ENCODE data around the gene VEZF1.

Gene VEZF1

GRCh38 chr17:57987581-57988300, at the start of gene VEZF1:
TSS of gene VEZF1 (minus strand) at chr17:57988254. CDS start at chr17:57988111, 143 bp downstream.
- H3K9ac ChIP-seq (ENCODE audit: low read length), result peak within 1 kb of the TSS; percentile 94
- peaks cover 48% of the 10 kb centered on the region for H3K4me1 ChIP-seq (ENCODE audit: control insufficient read depth, insufficient read depth, low read length)
- no peaks in the 10 kb centered on the region for H3K27me3 ChIP-seq (replicated peaks; ENCODE audit: control insufficient read depth, insufficient read depth, low read length)
- H3K4me3 ChIP-seq (ENCODE audit: low read length), result peak within 1 kb of the TSS; percentile 91
- peak; percentile 85 for DNase-seq (ENCODE audit: low read depth)
- no peaks in the 10 kb centered on the region for H3K9me3 ChIP-seq (ENCODE audit: control insufficient read depth, low read length)
- H3K36me3 ChIP-seq (ENCODE audit: control insufficient read depth, insufficient read depth, low read length, severe bottlenecking), result peaks cover 5% of the 10 kb centered on the region

- Histone ChIP-seq H3K36me3 (ENCODE audit: control insufficient read depth, insufficient read depth, low read length, severe bottlenecking) (no peaks in the 10 kb centered on the region), H3K27me3 (replicated peaks; ENCODE audit: control insufficient read depth, insufficient read depth, low read length) (no peaks in the 10 kb centered on the region), H3K9ac (ENCODE audit: low read length) (no peak overlapping the region), H3K4me1 (ENCODE audit: control insufficient read depth, insufficient read depth, low read length) (no peaks in the 10 kb centered on the region), H3K4me3 (ENCODE audit: low read length) (no peak overlapping the region), H3K9me3 (ENCODE audit: control insufficient read depth, low read length) (no peaks in the 10 kb centered on the region)
- DNase-seq (ENCODE audit: low read depth), result no peak
Observed at GRCh38 chr17:58032691-58033415, 44.8 kb upstream of the VEZF1 start.

GRCh38 chr17:58028578-58028977, 40.5 kb upstream of the VEZF1 start:
- H3K4me1 ChIP-seq (ENCODE audit: control insufficient read depth, insufficient read depth, low read length), result no peaks in the 10 kb centered on the region
- H3K27me3 ChIP-seq (replicated peaks; ENCODE audit: control insufficient read depth, insufficient read depth, low read length), result no peaks in the 10 kb centered on the region
- H3K9me3 ChIP-seq (ENCODE audit: control insufficient read depth, low read length), result no peaks in the 10 kb centered on the region
- H3K4me3 ChIP-seq (ENCODE audit: low read length), result no peak overlapping the region
- H3K9ac ChIP-seq (ENCODE audit: low read length), result no peak overlapping the region
- no peak for DNase-seq (ENCODE audit: low read depth)
- no peaks in the 10 kb centered on the region for H3K36me3 ChIP-seq (ENCODE audit: control insufficient read depth, insufficient read depth, low read length, severe bottlenecking)

GRCh38 chr17:58020401-58020800, 32.3 kb upstream of the VEZF1 start:
- no peaks in the 10 kb centered on the region for H3K4me1 ChIP-seq (ENCODE audit: control insufficient read depth, insufficient read depth, low read length)

GRCh38 chr17:58019521-58019920, 31.5 kb upstream of the VEZF1 start:
- no peaks in the 10 kb centered on the region for H3K36me3 ChIP-seq (ENCODE audit: control insufficient read depth, insufficient read depth, low read length, severe bottlenecking)
- no peaks in the 10 kb centered on the region for H3K27me3 ChIP-seq (replicated peaks; ENCODE audit: control insufficient read depth, insufficient read depth, low read length)
- DNase-seq (ENCODE audit: low read depth), result no peak

More at GRCh38 chr17:58020401-58020800, 32.3 kb upstream of the VEZF1 start:
- no peak for DNase-seq (ENCODE audit: low read depth)
- no peaks in the 10 kb centered on the region for H3K9me3 ChIP-seq (ENCODE audit: control insufficient read depth, low read length)
- H3K36me3 ChIP-seq (ENCODE audit: control insufficient read depth, insufficient read depth, low read length, severe bottlenecking), result no peaks in the 10 kb centered on the region
- no peak overlapping the region for H3K4me3 ChIP-seq (ENCODE audit: low read length)
- no peaks in the 10 kb centered on the region for H3K27me3 ChIP-seq (replicated peaks; ENCODE audit: control insufficient read depth, insufficient read depth, low read length)
- no peak overlapping the region for H3K9ac ChIP-seq (ENCODE audit: low read length)

GRCh38 chr17:58019039-58019438, 31.0 kb upstream of the VEZF1 start:
- Histone ChIP-seq H3K9ac (ENCODE audit: low read length) (no peak overlapping the region), H3K4me1 (ENCODE audit: control insufficient read depth, insufficient read depth, low read length) (no peaks in the 10 kb centered on the region), H3K27me3 (replicated peaks; ENCODE audit: control insufficient read depth, insufficient read depth, low read length) (no peaks in the 10 kb centered on the region), H3K4me3 (ENCODE audit: low read length) (no peak overlapping the region), H3K36me3 (ENCODE audit: control insufficient read depth, insufficient read depth, low read length, severe bottlenecking) (no peaks in the 10 kb centered on the region), H3K9me3 (ENCODE audit: control insufficient read depth, low read length) (no peaks in the 10 kb centered on the region)
- DNase-seq (ENCODE audit: low read depth), result no peak

More at GRCh38 chr17:58019521-58019920, 31.5 kb upstream of the VEZF1 start:
- Histone ChIP-seq H3K4me1 (ENCODE audit: control insufficient read depth, insufficient read depth, low read length) (no peaks in the 10 kb centered on the region), H3K9ac (ENCODE audit: low read length) (no peak overlapping the region), H3K4me3 (ENCODE audit: low read length) (no peak overlapping the region), H3K9me3 (ENCODE audit: control insufficient read depth, low read length) (no peaks in the 10 kb centered on the region)

GRCh38 chr17:58010067-58010799, 22.2 kb upstream of the VEZF1 start:
- Histone ChIP-seq H3K27me3 (replicated peaks; ENCODE audit: control insufficient read depth, insufficient read depth, low read length) (no peaks in the 10 kb centered on the region), H3K4me3 (ENCODE audit: low read length) (no peak overlapping the region), H3K4me1 (ENCODE audit: control insufficient read depth, insufficient read depth, low read length) (peaks cover 15% of the 10 kb centered on the region), H3K9me3 (ENCODE audit: control insufficient read depth, low read length) (no peaks in the 10 kb centered on the region), H3K36me3 (ENCODE audit: control insufficient read depth, insufficient read depth, low read length, severe bottlenecking) (peaks cover 8% of the 10 kb centered on the region), H3K9ac (ENCODE audit: low read length) (no peak overlapping the region)
- DNase-seq (ENCODE audit: low read depth), result no peak

- Histone ChIP-seq H3K9me3 (ENCODE audit: control insufficient read depth, low read length) (no peaks in the 10 kb centered on the region), H3K4me1 (ENCODE audit: control insufficient read depth, insufficient read depth, low read length) (peaks cover 34% of the 10 kb centered on the region), H3K27me3 (replicated peaks; ENCODE audit: control insufficient read depth, insufficient read depth, low read length) (no peaks in the 10 kb centered on the region), H3K36me3 (ENCODE audit: control insufficient read depth, insufficient read depth, low read length, severe bottlenecking) (peaks cover 30% of the 10 kb centered on the region), H3K9ac (ENCODE audit: low read length) (peak overlapping the region; percentile 100), H3K4me3 (ENCODE audit: low read length) (peak overlapping the region; percentile 100)
- DNase-seq (ENCODE audit: low read depth), result no peak
Observed at GRCh38 chr17:58007781-58008706, 20.0 kb upstream of the VEZF1 start.

GRCh38 chr17:58006924-58007780, 19.1 kb upstream of the VEZF1 start, which contains the start of gene SRSF1:
TSS of gene SRSF1 (minus strand) at chr17:58007246. CDS start at chr17:58007137, 109 bp downstream.
- H3K9me3 ChIP-seq (ENCODE audit: control insufficient read depth, low read length), result no peaks in the 10 kb centered on the region
- peak; percentile 99 for DNase-seq (ENCODE audit: low read depth)
- H3K36me3 ChIP-seq (ENCODE audit: control insufficient read depth, insufficient read depth, low read length, severe bottlenecking), result peaks cover 39% of the 10 kb centered on the region
- H3K4me1 ChIP-seq (ENCODE audit: control insufficient read depth, insufficient read depth, low read length), result peaks cover 38% of the 10 kb centered on the region
- peak within 1 kb of the TSS; percentile 100 for H3K9ac ChIP-seq (ENCODE audit: low read length)
- H3K27me3 ChIP-seq (replicated peaks; ENCODE audit: control insufficient read depth, insufficient read depth, low read length), result no peaks in the 10 kb centered on the region
- H3K4me3 ChIP-seq (ENCODE audit: low read length), result peak within 1 kb of the TSS; percentile 100

- Histone ChIP-seq H3K4me3 (ENCODE audit: low read length) (peak overlapping the region; percentile 100), H3K36me3 (ENCODE audit: control insufficient read depth, insufficient read depth, low read length, severe bottlenecking) (peaks cover 41% of the 10 kb centered on the region), H3K4me1 (ENCODE audit: control insufficient read depth, insufficient read depth, low read length) (peaks cover 42% of the 10 kb centered on the region), H3K27me3 (replicated peaks; ENCODE audit: control insufficient read depth, insufficient read depth, low read length) (no peaks in the 10 kb centered on the region), H3K9ac (ENCODE audit: low read length) (peak overlapping the region; percentile 100), H3K9me3 (ENCODE audit: control insufficient read depth, low read length) (no peaks in the 10 kb centered on the region)
- DNase-seq (ENCODE audit: low read depth), result peak; percentile 90
Observed at GRCh38 chr17:58006560-58006923, 18.5 kb upstream of the VEZF1 start.

Measured in adipocyte (in vitro differentiated cells).